Measurements from ENCODE around the gene TTC17.
"Not testable (repeated sequence)": the region's sequence is repeated elsewhere in the genome, so short reads cannot be mapped to it uniquely, and the experiment has no call there.

The TTC17 gene

GRCh38 chr11:43393765-43394355 lies 35.1 kb downstream of the TTC17 start:
- DNase-seq = no peak

GRCh38 chr11:43396617-43397016 lies 37.9 kb downstream of the TTC17 start:
- no peak for DNase-seq

GRCh38 chr11:43397251-43397650 lies 38.5 kb downstream of the TTC17 start:
- DNase-seq = no peak

GRCh38 chr11:43399983-43400630 lies 41.4 kb downstream of the TTC17 start:
- DNase-seq = no peak

GRCh38 chr11:43401252-43401651 lies 42.5 kb downstream of the TTC17 start:
- no peak for DNase-seq

GRCh38 chr11:43401811-43402210 lies 43.1 kb downstream of the TTC17 start:
- DNase-seq = not testable (repeated sequence)

GRCh38 chr11:43403357-43404231 lies 44.9 kb downstream of the TTC17 start:
- DNase-seq = no peak

GRCh38 chr11:43404406-43404805 lies 45.7 kb downstream of the TTC17 start:
- DNase-seq = no peak

GRCh38 chr11:43404836-43405479 lies 46.2 kb downstream of the TTC17 start:
- no peak for DNase-seq

GRCh38 chr11:43408277-43408676 lies 49.6 kb downstream of the TTC17 start:
- no peak for DNase-seq

- no peak for DNase-seq
Measured at GRCh38 chr11:43410394-43410793, 51.7 kb downstream of the TTC17 start.

GRCh38 chr11:43418197-43418596 lies 59.5 kb downstream of the TTC17 start:
- DNase-seq = no peak

GRCh38 chr11:43419460-43419859 lies 60.7 kb downstream of the TTC17 start:
- DNase-seq = peak; percentile 34

GRCh38 chr11:43427971-43428370 lies 69.3 kb downstream of the TTC17 start:
- no peak for DNase-seq

GRCh38 chr11:43430916-43431315 lies 72.2 kb downstream of the TTC17 start:
- not testable (repeated sequence) for DNase-seq

- no peak for DNase-seq
Measured at GRCh38 chr11:43434893-43435292, 76.2 kb downstream of the TTC17 start.

- no peak for DNase-seq
Measured at GRCh38 chr11:43440486-43440885, 81.8 kb downstream of the TTC17 start.

GRCh38 chr11:43443811-43444210 lies 85.1 kb downstream of the TTC17 start:
- no peak for DNase-seq

- no peak for DNase-seq
Measured at GRCh38 chr11:43447151-43447550, 88.4 kb downstream of the TTC17 start.

GRCh38 chr11:43458486-43458885 lies 99.8 kb downstream of the TTC17 start:
- no peak for DNase-seq

GRCh38 chr11:43459246-43459645 lies 100.5 kb downstream of the TTC17 start:
- DNase-seq = no peak

- no peak for DNase-seq
Measured at GRCh38 chr11:43462359-43462758, 103.6 kb downstream of the TTC17 start.

- no peak for DNase-seq
Measured at GRCh38 chr11:43467958-43468357, 109.2 kb downstream of the TTC17 start.

All from fibroblast of skin of right quadriceps (primary cell).